Measurements from ENCODE around the gene EXOC4.
"Not testable (repeated sequence)": the region's sequence is repeated elsewhere in the genome, so short reads cannot be mapped to it uniquely, and the experiment has no call there.

EXOC4 gene

GRCh38 chr7:133275008-133275407 lies 22.1 kb downstream of the EXOC4 start:
- no peak overlapping the region for H3K4me3 ChIP-seq (ENCODE audit: low read depth, low read length)

DNA sequence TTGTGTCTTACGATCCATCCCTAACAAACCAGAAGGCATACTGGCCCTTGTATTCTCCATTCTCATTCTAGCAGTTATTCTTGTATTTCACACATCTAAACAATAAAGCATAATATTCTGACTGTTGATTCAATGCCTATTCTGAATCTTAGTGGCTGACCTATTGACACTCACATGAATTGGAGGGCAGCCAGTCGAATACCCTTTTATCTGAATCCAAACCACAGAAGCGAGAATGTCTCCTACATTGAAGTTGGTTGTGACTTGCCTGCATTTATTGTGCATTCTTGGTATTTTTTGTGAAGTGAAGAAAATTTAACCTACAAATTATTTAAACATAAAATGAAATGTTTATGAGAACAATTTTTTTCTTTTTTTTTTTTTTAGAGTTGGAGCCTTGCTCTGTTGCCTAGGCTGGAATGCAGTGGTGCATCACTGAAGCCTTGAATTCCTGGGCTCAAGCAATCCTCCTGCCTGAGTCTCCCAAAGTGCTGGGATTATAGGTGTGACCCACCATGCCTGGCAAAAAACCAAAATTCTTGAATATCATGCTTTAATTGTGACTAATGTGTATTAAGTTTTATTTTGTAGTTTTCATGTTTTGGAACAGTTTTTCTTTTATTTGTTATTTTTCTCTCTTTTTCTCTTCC lies 22.7 kb downstream of the EXOC4 start:
- H3K4me3 ChIP-seq (ENCODE audit: low read depth, low read length): no peak overlapping the region

GRCh38 chr7:133278975-133279374 lies 26.1 kb downstream of the EXOC4 start:
- not testable (repeated sequence) for H3K4me3 ChIP-seq (ENCODE audit: low read depth, low read length)

- H3K4me3 ChIP-seq (ENCODE audit: low read depth, low read length): no peak overlapping the region
Measured at GRCh38 chr7:133282094-133282493, 29.2 kb downstream of the EXOC4 start.

DNA sequence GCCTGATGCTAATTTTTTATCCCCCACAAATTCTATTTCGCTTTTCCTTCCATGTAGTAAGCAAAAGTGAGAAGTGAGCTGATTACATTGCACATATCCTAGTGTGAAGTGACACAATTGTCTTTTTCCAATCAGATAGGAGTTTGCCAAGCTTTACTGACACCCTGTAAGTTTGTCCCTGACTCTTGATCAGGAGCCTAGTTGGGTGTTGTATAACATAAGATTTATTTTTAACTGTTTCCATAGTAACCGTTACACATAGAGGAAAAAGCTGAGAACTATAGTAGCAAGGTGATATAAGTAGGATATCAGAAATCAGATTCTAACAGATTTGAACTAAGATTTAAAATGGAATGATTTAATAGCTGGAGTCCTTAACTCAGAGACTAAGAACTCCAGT lies 31.2 kb downstream of the EXOC4 start:
- no peak overlapping the region for H3K4me3 ChIP-seq (ENCODE audit: low read depth, low read length)

DNA sequence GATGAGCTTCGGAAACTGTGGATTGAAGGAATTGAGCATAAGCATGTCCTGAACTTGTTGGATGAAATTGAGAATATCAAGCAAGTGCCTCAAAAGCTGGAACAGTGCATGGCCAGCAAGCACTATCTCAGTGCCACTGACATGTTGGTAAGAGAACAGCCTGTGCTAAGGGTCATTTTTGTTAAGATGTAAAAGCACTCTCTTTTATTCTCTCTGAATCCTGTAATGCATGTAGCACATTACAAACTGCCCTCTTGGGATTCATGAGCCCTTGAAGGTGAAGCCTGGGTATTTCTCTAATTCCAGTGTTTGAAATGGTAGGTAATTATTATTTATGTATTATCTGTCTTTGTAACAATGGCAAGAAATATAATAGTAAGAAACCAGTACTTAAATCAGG lies 36.1 kb downstream of the EXOC4 start:
- H3K4me3 ChIP-seq (ENCODE audit: low read depth, low read length): no peak overlapping the region

- H3K4me3 ChIP-seq (ENCODE audit: low read depth, low read length): no peak overlapping the region
Measured at GRCh38 chr7:133290041-133290440, 37.2 kb downstream of the EXOC4 start.

DNA sequence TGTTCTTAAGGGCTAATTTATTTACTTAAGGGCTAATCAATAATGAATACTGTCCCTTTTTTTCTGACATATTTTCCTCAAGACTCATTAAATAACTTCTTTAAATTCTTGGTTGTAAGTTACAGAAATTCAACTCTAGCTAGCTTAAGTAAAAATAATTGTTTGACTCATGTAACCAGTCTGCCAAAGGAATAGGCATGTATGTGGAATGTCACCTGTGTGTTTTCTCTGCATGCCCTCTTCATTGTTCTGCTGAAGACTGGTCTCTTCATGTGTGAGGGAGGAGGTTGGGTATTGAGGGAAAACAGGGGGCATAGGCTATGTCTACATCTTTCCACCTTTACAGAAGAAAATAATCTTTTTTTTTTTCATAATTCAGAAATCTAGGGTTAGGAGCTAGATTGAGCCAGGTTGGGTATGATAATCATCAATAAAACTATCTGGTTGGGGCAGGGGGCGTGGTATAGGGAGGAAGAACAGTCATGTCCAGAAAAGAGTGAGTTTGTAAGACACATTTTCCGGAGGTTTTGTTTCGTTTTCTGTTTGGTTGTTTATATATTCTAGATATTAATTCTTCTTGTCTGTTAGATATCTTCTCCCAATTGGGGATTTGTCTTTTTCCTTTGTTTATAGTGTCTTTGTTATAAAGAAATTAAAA lies 37.9 kb downstream of the EXOC4 start:
- no peak overlapping the region for H3K4me3 ChIP-seq (ENCODE audit: low read depth, low read length)

DNA sequence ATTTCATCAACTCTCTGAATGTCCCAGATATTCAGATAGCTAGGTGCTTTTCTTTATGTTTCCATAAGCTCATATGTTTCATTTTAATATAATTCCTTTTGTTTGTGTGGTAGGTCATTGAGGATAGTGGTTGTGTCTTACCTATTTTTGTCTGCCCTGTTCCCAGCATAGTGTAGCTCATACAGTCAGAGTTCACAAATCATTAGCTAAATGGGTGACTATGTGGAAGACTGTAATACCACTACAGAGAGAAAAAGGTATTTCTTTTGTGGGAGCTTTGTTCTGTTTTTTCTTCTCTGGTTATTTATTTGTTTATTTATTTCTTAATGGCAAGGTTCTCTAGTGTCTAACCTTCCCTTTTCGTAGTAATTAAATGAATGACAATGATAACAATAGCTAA lies 39.8 kb downstream of the EXOC4 start:
- no peak overlapping the region for H3K4me3 ChIP-seq (ENCODE audit: low read depth, low read length)

DNA sequence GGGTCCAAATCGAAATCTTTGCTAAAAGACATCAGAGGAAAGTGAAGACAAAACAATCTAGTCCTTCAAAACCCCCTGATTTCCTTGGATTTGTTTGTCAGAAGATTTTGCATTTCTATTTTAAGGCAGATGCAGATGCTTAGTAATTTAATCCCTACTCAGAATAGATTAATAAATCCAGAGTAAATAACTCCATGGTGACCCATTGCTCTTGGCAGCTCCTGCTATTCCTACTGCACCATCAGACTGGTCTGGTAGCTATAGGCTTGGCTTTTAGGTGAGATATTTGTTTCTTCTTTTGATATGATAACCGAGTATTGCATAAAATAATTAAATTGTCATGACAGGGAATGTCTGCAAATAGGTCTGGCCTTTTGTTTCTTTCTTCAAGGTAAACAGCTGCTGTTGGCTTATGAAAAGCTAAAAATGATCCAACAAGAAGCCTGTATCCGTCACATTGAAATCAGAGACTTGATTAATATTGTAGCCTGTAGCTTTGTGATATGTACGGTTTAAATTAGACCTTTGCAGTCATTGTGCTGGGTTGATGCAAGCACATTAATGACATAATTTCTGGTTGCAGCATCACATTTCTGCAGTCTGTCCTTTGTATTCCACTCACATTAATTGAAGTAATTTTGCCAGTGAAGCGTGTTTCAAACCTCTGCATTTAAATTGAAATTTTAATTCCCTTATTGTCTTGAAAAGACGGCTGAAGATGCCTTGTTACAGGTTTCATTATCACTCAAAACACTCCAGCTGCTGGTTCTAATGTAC lies 40.7 kb downstream of the EXOC4 start:
- no peak overlapping the region for H3K4me3 ChIP-seq (ENCODE audit: low read depth, low read length)

GRCh38 chr7:133294234-133294633 lies 41.4 kb downstream of the EXOC4 start:
- no peak overlapping the region for H3K4me3 ChIP-seq (ENCODE audit: low read depth, low read length)

DNA sequence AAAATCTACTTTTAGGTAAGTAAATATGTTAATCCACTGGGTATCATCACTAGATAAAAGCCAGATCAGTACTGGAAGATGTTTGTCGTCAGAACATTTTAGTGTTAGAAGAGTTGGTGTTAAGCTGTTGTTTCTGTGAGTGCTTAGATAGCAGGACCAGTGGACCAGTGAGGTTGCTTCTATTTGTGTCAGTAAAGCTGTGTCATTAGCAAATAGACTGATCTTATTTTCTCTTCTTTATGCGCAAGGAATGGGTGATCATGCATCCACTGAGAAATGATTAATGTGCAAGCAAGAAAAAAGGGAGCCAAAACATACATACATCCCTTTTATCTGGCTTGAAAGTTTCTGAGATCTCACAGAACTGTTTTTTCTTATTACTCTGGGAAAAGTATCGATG lies 42.6 kb downstream of the EXOC4 start:
- H3K4me3 ChIP-seq (ENCODE audit: low read depth, low read length): no peak overlapping the region

GRCh38 chr7:133297093-133297492 lies 44.2 kb downstream of the EXOC4 start:
- no peak overlapping the region for H3K4me3 ChIP-seq (ENCODE audit: low read depth, low read length)

- H3K4me3 ChIP-seq (ENCODE audit: low read depth, low read length): no peak overlapping the region
Measured at GRCh38 chr7:133298080-133298479, 45.2 kb downstream of the EXOC4 start.

- H3K4me3 ChIP-seq (ENCODE audit: low read depth, low read length): no peak overlapping the region
Measured at GRCh38 chr7:133299676-133300075, 46.8 kb downstream of the EXOC4 start.

DNA sequence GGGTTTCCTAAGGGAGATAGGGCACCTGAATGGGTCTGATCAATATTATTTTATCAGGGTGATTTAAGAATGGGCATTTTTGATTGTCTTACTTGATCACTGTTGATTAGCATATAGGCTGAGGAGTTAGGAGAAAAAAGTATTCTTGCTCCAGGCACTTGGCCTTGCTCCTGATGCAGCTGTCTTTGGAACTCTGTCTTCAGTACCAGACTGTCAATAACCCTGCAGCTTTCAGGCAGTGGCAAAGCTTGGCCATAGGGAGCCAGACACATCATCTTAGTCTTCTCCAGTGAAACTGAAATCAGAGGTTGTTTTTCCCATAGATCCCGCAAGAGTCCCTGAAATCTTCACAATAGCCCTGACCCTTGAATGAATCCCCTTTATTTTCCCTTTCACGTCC lies 47.2 kb downstream of the EXOC4 start:
- no peak overlapping the region for H3K4me3 ChIP-seq (ENCODE audit: low read depth, low read length)

DNA sequence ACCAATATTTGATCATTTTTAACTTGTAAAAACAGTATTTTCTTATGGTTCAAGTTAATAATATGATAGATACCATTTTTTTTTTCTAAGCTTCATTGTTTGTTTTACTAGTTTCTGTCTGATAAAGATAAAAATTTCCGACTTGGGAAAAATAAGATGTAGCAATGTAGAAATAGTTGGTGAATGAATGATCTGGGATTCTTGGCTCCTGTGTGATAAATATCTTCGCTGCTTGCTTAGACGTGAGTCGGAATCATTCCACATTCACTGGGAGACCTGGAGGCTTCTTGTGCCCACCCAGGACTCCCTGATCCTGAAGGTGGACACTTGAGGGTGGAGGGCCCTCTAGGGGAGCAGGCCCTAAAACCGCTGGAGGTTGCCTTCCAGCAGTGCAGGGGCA lies 47.9 kb downstream of the EXOC4 start:
- H3K4me3 ChIP-seq (ENCODE audit: low read depth, low read length): no peak overlapping the region

DNA sequence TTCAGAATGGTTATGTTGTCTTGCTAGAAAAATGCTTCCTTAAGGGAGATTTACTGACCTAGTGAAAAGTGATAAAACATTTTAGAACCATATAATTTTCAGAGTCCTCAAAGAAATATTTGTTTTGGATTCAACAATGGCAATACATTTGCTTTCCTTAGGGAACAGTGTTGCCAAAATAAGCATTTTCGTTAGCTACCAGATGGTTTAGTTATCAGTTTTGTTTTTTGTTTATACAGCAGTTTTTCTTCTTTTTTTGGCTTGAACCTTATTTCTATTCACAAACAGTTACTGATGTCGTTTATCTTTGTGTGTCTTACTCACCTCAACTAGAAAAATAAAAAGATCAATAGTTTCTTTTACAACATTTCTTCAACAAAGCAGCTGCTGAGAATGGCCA lies 48.6 kb downstream of the EXOC4 start:
- no peak overlapping the region for H3K4me3 ChIP-seq (ENCODE audit: low read depth, low read length)

- no peak overlapping the region for H3K4me3 ChIP-seq (ENCODE audit: low read depth, low read length)
Measured at GRCh38 chr7:133303372-133303771, 50.5 kb downstream of the EXOC4 start.

GRCh38 chr7:133303931-133304330 lies 51.1 kb downstream of the EXOC4 start:
- no peak overlapping the region for H3K4me3 ChIP-seq (ENCODE audit: low read depth, low read length)

GRCh38 chr7:133309333-133309732 lies 56.5 kb downstream of the EXOC4 start:
- H3K4me3 ChIP-seq (ENCODE audit: low read depth, low read length): no peak overlapping the region

DNA sequence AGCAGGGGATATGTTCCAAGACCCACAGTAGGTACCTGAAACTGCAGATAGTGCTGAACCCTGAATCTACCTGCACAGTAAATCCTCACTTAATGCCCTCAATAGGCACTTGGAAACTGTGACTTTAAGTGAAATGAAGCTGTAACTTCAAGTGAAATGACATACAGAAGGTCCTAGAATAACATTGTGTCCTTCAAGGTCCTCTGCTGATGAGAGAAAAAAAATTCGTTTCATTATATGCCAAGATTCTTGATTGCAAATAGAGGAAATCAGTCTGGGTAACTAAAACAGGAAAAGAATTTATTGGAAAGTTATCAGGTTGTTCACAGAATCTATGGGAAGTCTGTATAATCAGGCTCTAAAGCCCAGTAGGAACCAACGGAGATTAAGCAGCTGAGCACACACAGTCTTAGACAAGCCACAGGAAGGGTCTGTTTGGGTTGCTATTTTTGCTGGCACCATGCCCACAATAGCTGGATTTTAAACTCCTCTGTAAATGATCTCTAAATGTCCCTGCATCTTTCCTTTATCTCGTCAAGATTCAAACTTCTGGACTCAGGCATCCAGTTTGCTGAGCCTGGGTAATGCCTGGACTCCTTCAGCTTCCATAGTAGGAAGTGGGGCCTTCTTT lies 57.5 kb downstream of the EXOC4 start:
- H3K4me3 ChIP-seq (ENCODE audit: low read depth, low read length): no peak overlapping the region

All from iPS-11a (cell line).